CD4-positive, alpha-beta T cell treated with Interleukin-10 for 1 hour (primary cell): ENCODE measurements around the gene BET1L.
"Not testable (repeated sequence)": the region's sequence is repeated elsewhere in the genome, so short reads cannot be mapped to it uniquely, and the experiment has no call there.

Experiments
- DNase-seq: peaks from one replicate; pipeline ENCODE4 v3.0.0-alpha.2; 2020

Gene BET1L

DNA sequence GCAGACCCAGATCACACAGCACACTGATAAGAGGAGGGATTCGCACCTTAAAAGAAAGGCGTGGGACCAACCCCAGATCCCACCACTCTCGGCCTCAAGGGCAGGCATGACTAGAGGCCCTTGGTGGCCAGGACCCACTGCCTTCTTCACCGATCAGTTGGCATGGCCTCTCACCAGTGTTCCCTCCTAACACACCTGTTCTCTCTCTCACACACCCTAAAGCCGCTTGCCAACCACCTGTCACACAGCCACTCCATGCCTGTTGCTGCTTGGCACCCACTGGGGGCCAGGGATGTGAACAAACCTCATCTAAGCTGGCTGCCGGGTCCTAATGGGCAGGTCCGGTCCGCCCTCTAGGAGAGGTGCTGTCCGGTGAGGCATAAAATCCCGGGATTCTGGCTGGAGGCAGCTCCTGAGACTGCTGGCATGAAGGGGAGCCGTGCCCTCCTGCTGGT, 14.5 kb downstream of the BET1L start, which contains the start of gene SCGB1C1:
TSS of gene SCGB1C1 (plus strand) at position 405 of the 455 bp plus-strand sequence. CDS start at position 427, 22 bp downstream.
- not testable (repeated sequence) for DNase-seq

DNA sequence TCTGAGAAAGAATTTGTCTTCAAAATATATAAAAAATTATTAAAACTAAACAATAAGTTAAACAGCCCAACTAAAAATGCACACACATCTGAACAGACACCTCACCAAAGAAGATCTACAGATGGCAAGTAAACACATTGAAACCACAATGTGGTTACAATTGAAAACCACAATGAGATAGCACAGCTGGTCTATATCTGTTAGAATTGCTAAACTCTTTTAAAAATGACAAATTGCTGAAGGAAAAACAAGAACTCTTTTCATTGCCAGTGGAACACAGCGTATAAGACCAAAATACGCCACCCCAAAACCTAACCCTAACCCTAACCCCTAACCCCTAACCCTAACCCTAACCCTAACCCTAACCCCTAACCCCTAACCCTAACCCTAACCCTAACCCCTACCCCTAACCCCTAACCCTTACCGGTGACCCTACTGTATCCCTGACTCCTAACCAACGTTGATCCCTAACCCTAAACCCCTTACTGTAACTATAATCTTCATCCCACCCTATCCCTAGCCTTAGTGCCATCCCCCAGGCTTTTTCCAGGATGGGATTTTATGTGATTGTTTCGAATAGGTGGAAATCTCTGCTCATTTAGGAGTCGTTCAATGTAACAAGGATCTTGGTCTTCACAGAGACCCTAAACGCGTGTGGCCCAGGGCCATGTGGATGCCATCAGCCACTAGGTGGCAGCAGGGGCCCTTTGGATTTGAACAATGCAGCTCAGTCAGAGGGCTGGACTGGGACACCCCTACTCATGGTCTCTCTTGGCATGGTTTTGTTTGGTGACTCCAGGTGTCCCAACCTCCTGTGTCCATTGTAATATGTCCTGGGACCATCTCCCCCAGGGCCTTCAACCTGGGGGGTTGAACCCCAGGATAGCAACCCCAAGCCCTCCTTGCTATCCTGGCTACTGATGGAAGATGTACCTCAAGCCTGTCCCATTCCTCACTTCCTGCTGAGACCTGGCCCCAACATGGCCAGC, 15.4 kb downstream of the BET1L start:
- peak; percentile 55 for DNase-seq

DNA sequence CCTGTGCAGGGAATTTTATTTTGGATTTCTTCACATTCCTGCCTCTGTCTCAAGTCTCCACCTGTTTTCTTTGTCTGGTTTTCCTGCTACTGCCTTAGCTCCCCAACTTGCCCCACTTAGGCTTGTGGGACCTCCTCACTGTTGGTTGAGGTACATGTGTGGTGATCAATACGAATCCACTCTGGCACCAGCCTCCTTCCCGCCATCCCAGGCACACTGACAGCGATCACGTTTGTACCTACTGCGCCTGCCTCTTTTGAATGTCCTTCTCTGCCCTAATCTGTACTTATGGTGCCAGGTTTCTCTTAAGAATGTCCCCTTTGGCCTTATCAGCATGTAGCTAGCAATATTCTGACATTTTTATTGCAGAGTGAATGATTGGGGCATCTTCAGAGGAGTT, 16.7 kb downstream of the BET1L start:
- not testable (repeated sequence) for DNase-seq

DNA sequence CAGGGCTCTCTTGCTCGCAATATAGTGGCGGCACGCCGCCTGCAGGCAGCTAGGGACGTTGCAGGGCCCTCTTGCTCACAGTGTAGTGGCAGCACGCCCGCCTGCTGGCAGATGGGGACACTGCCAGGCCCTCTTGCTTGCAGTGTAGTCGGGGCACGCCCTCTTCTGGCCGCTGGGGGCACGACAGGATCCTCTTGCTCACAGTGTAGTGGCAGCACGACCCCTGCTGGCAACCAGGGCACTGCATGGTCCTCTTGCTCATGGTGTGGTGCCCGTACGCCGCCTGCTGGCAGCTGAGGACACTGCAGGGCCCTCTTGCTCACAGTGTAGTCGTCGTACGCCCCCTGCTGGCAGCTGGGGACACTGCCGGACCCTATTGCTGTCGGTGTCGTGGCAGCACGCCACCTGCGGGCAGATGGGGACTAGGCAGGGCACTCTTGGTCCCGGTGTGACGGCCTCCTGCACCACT, 17.3 kb downstream of the BET1L start:
- peak; percentile 60 for DNase-seq

DNA sequence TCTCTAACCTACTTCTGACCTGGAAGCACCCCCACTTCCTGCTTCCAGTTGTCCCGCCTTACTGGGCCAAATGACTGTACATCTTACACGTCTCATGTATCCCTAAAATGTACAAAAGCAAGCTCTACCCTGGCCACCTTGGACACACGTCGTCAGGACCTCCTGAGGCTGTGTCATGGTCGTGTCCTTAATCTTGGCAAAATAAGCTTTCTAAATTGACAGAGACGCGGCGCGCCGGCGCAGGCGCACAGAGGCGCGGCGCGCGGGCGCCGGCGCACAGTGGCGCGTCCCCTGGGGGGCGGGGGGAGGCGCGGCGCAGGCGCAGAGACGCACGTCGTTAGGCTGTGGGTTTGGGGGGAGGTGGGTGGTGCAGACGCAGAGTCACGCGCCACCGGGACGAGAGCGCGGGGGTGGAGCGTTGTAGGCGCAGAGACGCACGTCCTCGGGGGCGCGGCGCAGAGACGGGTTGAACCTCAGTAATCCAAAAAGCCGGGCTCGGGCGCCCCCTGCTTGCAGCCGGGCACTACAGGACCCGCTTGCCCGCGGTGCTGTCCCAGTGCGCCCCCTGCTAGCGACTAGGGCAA, 17.9 kb downstream of the BET1L start:
- DNase-seq: not testable (repeated sequence)

DNA sequence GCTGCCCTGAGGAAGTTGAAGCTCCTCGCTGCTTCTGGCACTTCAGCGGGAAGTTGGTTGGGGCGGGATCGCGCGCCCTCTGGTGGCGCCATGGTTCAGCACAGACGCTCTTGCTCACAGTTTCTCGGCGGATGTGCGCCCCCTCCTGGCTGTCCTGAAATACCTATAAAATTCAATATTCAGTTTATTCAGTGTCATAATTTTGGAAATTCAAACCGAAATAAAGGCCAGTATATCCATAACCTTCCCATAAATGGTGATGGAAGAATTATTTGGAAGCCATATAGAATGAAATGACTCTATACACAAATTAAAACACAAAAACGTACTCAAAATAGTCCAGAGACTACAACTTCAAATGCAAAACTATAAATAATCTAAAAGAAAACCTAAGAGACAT, 27.0 kb downstream of the BET1L start:
- DNase-seq: not testable (repeated sequence)
